Occipital lobe (tissue), 2 donors: ENCODE measurements around the gene TMBIM1. TPM values are rescaled to one million over a fixed set of nuclear protein-coding genes. Genes with fewer than 3 reads are reported as not detected.
"Not testable (repeated sequence)": the region's sequence is repeated elsewhere in the genome, so short reads cannot be mapped to it uniquely, and the experiment has no call there.

Source experiments
- DNase-seq: peaks from one replicate; lab custom pipeline; 2025; lab: John Stamatoyannopoulos, UW
- total RNA-seq: library from RNA; depleted of rRNA; stranded (reverse); fragments of >200 nt; gene quantifications from one replicate; pipeline ENCODE4 v1.2.3, GENCODE V29; 2014

Gene TMBIM1
- total RNA-seq, 1 donor from 2014 or later = 16.2 TPM

- DNase-seq = no peak
Observed at GRCh38 chr2:218291318-218292047, 820 bp downstream of the TMBIM1 start.

DNA sequence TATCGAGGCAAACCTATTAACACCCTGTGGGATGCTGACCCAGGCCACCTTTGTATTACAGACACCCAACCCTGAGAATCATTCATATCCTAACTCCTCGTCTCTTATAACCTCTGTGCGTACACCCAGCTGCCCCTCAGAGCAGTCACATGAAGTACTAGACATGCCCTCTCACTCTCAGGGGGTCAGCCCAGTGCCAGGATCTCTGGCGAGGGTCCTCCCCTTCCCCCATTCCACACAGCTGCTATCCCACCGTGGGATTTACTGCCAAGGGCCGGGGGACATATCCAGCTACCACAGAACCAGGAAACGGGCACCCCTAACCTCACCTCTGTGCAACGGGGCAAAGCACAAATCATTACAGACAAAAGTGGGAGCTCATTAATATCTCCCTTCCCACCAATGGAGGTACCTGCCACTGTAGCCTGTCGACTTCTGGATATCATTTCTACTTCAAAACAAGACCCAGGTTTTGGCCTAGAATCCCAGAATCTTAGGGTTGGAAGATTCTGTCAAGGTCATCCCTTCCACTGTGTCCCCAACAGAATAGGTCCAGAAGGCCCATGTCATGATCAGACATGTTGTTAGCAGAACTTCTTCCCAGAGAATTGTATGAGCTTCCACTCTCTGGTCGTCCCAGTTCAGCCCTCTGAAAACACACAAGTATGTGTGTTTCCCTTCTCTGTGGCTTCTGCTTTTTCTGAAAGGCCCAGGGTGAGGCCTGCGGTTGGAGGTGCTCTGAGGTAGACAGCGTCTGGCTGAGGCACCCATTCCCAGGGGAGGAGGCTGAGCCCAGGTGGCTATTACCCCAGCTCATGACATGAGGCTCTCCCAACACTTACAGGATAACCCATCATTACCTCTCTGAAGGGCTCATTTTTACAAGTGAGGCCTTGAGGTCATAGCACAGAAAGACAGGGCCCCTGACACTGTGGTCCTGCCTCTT, 1.7 kb downstream of the TMBIM1 start:
- no peak for DNase-seq

DNA sequence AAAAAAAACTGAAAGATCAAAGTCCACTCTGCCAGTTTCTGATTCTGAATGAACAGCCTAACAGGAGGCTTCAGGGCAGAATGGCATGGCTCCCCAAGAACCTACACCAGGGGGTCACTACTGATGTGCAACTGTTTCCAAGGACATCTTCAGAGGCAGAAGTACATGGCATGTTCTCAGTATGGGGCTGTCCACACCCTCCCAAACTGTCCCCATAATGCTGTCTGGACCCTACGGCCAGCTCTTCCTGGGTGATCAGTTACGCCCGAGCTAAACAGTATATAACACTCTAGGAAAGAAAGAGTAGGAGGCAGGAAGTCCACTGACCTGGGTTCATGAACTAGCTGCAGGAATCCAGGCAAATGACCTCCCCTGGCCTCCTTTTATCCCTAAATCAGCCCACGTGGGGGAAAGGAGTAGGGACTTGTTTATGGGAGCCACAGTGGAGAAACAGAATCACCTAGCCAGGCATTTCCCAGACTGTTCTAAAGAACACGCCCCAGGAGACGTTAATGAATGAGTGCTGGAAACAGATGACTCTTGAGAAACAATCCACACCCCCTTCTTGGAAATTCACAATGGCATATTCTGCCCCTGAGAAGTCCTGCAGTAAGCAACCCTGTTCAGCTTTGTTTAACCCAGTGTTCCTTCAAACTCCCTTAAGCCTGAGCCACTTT, 2.5 kb downstream of the TMBIM1 start:
- no peak for DNase-seq

- peak; percentile 82 for DNase-seq
Observed at GRCh38 chr2:218286570-218287459, 5.5 kb downstream of the TMBIM1 start.

DNA sequence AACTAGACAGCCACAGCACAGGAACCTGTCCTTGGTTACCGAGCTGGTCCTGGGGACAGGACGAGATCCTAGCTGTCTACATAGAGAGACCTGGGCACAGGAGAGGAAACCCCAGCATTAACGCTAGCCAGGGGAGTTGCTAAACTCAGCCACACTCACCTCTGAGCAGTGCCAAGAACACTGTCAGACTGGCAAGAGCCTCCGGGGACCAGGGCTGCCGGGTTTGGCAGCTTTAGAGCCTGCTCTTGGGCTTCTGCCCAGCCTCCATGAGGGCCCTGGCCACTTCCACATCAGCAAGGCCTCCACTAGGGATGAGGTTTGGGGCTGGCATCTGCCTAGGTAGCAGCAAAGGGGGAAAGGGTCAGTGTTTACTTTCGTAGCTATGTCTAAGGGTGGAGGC, 6.7 kb downstream of the TMBIM1 start:
- peak; percentile 24 for DNase-seq

DNA sequence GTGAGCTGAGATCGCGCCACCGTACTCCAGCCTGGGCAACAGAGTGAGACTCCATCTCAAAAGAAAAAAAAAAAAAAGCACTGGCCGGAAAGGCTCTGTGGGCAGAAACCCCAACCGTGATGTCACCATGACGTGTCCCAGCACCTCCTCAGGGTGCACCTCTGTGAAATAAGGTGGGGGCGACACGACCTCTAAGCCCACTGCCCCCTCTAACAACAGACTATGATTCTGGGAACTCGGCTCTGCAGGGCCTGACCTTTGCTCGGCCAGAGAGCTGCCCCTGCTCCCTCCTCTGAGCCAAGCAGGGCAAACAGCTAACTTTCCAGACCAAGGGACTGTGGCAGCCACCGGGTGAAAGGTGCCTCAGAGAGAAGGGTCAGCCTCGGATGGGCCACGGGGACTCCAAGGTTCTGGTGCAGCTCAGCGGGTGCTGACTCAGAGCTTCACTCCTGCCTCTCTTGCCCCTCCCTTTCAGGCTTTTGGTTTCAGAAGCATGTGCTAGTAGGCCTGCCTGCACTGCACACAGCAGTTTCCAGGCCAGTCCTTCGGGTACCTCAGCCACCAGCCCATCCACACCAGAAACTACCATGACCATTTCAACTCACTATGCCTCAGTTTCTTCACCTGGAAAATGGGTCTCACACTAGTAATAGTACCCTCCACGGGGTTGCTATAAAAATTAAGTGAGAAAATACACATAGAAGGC, 8.0 kb downstream of the TMBIM1 start:
- no peak for DNase-seq

DNA sequence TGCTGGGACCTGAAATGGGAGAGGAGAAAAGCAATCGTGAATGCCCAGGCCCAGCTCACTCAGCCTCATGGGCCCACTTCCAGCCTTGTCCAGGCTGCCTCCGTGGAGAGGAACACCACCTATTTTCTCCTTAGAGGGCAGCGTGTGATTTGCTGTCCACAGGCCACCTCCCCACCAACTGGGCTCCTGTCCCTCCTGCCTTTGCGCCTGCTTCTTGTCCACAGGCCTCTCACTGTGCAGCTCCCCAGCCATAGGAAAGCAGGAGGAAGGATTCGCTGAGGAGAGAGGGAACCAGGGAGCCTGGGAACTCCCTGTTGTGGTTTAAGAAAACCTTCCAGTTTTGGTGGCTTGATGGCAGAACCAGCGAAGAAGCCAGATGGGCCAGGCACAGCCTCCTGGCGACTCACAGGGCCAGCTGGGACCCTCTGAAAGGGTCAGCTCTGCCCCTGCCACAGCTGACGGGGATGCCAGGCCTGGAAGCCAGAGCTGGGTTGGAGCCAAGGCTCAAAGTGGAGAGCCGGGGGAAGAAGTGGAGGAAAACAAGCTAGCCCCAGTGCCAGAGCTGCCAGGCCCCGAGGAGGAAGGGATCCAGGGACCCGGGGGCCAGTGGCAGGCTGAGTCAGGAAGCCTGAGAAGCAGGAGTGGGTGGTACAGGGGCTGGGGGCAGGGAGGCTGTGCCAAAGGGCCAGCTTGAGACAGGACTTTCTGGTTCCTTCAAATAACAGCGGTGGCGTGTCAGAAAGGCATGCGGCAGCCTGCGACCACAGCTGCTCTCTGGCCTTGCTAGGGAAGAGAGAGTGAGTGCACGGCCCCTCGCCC, 9.9 kb downstream of the TMBIM1 start:
- DNase-seq = peak; percentile 41

GRCh38 chr2:218281449-218281848, 10.9 kb downstream of the TMBIM1 start:
- no peak for DNase-seq

GRCh38 chr2:218280260-218280870, 11.9 kb downstream of the TMBIM1 start:
- DNase-seq = no peak

DNA sequence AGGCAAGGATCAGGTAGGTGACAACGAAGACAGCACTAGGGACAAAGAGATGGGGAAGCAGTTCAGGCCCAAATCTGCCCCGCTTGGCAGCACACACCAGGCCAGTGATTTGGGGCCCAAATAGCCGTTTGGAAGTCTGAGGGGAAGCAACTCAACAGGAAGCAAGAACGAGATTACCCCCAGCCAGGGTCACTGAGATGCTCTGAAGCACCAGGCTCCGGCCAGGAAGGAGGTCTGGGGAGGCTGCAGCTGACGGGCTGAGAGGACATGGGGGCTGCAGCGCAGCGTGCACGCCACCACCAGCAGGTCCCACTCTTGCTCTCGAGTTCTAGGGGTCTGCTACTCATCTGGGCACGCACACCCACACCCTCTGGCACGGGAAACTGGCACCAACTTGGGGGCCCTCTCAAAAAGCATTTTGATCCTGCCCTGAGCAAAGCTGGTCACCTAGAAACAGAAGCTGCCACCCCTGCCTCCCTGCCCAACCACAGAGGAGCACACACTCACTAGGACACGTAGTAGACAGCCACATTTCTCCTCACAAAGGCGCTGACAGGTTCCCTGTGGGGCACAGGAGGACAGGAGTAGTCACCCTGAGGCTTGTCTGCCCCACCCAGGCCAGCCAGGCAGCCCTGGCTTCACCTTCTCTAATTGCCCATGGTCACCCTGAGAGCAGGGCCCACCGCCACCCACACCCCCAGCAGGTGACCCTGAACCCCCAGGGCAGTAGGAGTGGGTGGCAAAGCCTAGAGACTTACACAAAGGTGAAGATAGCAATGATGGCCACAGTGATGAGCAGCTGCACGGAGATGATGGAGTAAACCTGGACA, 13.6 kb downstream of the TMBIM1 start:
- DNase-seq = no peak

GRCh38 chr2:218277921-218278320, 14.4 kb downstream of the TMBIM1 start:
- no peak for DNase-seq

GRCh38 chr2:218276986-218277755, 15.1 kb downstream of the TMBIM1 start:
- no peak for DNase-seq

GRCh38 chr2:218275371-218276072, 16.8 kb downstream of the TMBIM1 start:
- DNase-seq = no peak

GRCh38 chr2:218274586-218274985, 17.7 kb downstream of the TMBIM1 start:
- no peak for DNase-seq

DNA sequence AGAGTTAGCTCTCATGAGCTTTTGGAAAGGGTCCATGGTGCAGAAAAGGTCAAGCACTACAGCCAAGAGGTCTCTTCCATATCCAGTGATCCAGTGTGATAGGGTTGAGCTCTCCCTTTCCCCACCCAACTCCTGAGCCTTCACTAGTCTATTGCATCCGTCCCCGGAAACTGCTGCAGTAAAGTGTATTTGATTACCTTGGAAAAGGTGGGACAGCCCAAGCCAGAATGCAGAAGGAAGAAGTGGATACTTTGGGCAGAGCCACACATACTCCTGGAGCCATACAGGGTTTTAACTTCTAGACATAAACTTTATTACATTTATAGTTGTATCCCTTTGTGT, 18.4 kb downstream of the TMBIM1 start:
- no peak for DNase-seq

DNA sequence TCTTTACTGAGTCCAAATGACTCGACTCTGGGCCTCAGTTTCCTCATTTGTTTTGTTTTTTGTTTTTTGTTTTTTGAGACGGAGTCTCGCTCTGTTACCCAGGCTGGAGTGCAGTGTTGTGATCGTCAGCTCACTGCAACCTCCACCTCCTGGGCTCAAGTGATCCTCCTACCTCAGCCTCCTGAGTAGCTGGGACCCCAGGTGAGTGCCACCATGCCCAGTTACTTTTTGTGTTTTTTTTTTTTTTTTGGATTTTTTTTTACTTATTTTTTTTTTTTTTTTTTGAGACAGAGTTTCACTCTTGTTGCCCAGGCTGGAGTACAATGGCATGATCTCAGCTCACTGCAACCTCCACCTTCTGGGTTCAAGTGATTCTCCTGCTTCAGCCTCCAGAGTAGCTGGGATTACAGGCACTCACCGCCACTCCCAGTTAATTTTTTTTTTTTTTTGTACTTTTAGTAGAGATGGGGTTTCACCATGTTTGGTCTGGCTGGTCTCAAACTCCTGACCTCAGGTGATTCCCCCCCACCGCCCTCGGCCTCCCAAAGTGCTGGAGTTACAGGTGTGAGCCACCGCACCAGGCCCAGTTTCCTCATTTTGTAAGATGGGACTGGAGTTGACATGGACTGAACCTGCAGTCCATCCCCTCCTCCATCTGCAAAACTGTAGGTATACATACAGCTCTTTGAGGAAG, 18.9 kb downstream of the TMBIM1 start:
- not testable (repeated sequence) for DNase-seq
